GM21723 (cell line): Measurements from ENCODE around the gene PIM2.
"Not testable (repeated sequence)": the region's sequence is repeated elsewhere in the genome, so short reads cannot be mapped to it uniquely, and the experiment has no call there.

Experiments used
- ATAC-seq: cut with Tn5 transposase; IDR thresholded peaks from one replicate; pipeline ENCODE4 v1.9.1; 2021; ENCODE audit warnings: mild to moderate bottlenecking, moderate library complexity; ENCODE audit not compliant: unreplicated experiment

The PIM2 gene

DNA sequence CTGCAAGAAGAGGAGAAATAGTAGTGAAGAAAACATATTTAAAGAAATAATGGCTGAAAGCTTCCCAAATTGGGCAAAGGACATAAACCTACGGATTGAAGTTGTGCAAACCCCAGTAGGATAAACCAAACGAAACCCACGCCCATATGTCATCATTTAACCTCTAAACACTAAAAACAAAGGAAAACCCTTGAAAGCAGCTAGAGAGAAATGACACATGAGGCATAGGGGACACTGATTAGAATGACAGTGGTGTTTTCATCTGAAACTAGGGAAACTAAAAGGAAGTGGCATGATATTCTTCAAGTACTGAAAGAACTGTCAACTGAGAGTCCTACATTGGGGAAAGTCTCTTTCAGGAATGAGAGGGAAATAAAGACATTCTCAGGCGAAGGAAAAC lies 41.9 kb downstream of the PIM2 start:
- ATAC-seq, result not testable (repeated sequence)

DNA sequence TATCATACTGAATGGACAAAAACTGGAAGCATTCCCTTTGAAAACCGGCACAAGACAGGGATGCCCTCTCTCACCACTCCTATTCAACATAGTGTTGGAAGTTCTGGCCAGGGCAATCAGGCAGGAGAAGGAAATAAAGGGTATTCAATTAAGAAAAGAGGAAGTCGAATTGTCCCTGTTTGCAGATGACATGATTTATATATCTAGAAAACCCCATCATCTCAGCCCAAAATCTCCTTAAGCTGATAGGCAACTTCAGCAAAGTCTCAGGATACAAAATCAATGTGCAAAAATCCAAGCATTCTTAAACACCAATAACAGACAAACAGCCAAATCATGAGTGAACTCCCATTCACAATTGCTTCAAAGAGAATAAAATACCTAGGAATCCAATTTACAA lies 46.8 kb downstream of the PIM2 start:
- not testable (repeated sequence) for ATAC-seq

GRCh38 chrX:48864210-48864609 lies 54.6 kb downstream of the PIM2 start:
- no peak for ATAC-seq
